ENCODE data around the gene ARHGAP19.

- TF ChIP-seq CTCF (conservative IDR thresholded peaks at IDR 0.05; ENCODE audit: low read depth, low read length) (no peak), EZH2 (IDR thresholded peaks at IDR 0.05; ENCODE audit: borderline replicate concordance, low read depth, low read length, poor library complexity, severe bottlenecking) (no peak)
Measured at GRCh38 chr10:97331153-97331703, 38.8 kb upstream of the ARHGAP19 start.

Data from A673 (cell line).